ENCODE data around the gene CCDC183.

DNA sequence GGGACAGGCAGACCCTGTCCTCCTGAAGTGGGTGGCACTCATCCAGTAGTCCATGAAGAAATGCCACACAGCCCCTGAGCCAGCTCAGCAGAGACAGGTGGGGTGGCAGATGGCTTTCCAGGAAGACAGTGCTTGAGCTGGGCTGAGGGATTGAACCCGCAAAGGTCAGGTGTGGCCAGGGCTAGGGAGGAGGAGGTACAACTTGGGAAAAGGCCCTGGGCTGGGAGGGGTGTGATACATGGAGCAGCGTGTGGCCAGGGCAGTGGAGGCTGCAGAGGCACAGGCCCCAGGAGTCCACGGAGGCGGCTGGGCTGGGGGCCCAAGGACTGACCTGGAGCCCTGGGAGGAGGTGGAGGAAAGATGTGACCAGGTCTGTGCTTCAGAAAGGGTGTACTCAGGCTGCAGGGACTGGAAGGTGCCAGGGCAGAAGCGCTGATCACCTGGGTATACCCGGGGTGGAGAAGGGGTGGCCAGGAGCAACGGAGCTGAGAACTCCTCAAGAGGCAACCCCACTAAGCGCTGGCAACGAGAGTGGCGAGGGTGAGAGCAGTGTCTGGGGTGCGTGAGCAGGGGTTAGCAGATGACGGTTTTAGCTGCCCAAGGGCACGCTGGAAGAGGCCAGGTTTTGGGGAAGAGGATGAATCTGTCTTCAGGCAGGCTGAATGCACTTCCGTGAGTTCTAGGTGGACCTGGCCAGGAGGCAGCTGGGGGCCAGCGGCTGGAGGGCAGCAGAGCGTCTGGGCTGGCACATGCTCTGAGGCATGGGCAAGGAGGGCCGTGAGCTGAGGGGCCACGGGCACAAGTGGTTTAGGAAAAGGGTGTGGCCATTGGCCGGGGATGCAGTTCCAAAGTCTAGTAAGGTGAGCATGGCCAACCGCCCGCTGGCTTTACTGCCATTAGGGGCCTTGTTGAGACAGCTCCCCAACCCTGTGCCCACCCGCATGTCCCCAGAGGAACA is 7.7 kb downstream of the CCDC183 start:
- TF ChIP-seq, protein P1, sequence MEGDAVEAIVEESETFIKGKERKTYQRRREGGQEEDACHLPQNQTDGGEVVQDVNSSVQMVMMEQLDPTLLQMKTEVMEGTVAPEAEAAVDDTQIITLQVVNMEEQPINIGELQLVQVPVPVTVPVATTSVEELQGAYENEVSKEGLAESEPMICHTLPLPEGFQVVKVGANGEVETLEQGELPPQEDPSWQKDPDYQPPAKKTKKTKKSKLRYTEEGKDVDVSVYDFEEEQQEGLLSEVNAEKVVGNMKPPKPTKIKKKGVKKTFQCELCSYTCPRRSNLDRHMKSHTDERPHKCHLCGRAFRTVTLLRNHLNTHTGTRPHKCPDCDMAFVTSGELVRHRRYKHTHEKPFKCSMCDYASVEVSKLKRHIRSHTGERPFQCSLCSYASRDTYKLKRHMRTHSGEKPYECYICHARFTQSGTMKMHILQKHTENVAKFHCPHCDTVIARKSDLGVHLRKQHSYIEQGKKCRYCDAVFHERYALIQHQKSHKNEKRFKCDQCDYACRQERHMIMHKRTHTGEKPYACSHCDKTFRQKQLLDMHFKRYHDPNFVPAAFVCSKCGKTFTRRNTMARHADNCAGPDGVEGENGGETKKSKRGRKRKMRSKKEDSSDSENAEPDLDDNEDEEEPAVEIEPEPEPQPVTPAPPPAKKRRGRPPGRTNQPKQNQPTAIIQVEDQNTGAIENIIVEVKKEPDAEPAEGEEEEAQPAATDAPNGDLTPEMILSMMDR (IDR thresholded peaks at IDR 0.05 in 8 of 11, conservative IDR thresholded peaks at IDR 0.05 in 3 of 11): no peak
- no peak for TF ChIP-seq POLR2AphosphoS5 (IDR thresholded peaks at IDR 0.05)
- TF ChIP-seq POLR2A (IDR thresholded peaks at IDR 0.05): no peak

Measured in spleen (tissue), 7 donors.